Activated CD4-positive, alpha-beta T cell treated with anti-CD3 and anti-CD28 coated beads, Interleukin-2, amount 10 ng/mL, durations not matched to agents 7 days and 5 days (primary cell): ENCODE results near the gene ABCC4. TPM values are rescaled to one million over a fixed set of nuclear protein-coding genes. Genes with fewer than 3 reads are reported as not detected.

Experiments used
- CTCF ChIA-PET: fragments of 350-600 bp; sonication (Branson Sonifier 250); formaldehyde crosslinking; loops from one replicate; lab custom pipeline; 2021; ENCODE audit warnings: antibody characterized with exemption; lab: Charles Lee
- POLR2A ChIA-PET: fragments of 350-600 bp; sonication (Branson Sonifier 250); formaldehyde crosslinking; loops from one replicate; lab custom pipeline; 2021; ENCODE audit warnings: antibody characterized with exemption; lab: Charles Lee
- DNase-seq: peaks from one replicate; pipeline ENCODE4 v3.0.0-alpha.2; 2020
- H3K27ac Mint-ChIP-seq: one replicate; pipeline ENCODE4 v1.8.0; 2021; ENCODE audit warnings: mild to moderate bottlenecking, moderate library complexity, mixed read lengths
- H3K27me3 Mint-ChIP-seq: one replicate; pipeline ENCODE4 v1.8.0; 2021; ENCODE audit warnings: mixed read lengths
- H3K36me3 Mint-ChIP-seq: one replicate; pipeline ENCODE4 v1.8.0; 2021; ENCODE audit warnings: low read depth, mixed read lengths
- H3K4me1 Mint-ChIP-seq: one replicate; pipeline ENCODE4 v1.8.0; 2021; ENCODE audit warnings: mixed read lengths
- H3K4me3 Mint-ChIP-seq: one replicate; pipeline ENCODE4 v1.8.0; 2021; ENCODE audit warnings: mild to moderate bottlenecking, moderate library complexity, mixed read lengths
- H3K9me3 Mint-ChIP-seq: one replicate; pipeline ENCODE4 v1.8.0; 2021; ENCODE audit warnings: mixed read lengths
- total RNA-seq, 2 experiments: library from RNA; stranded (reverse); gene quantifications; one replicate each; pipeline ENCODE4 v1.2.3, GENCODE V29; 2021

The ABCC4 gene
- total RNA-seq, 2 experiments from 2014 or later: 4.8 to 7.0 TPM

GRCh38 chr13:95038949-95039348 is 262.3 kb downstream of the ABCC4 start:
- Mint-ChIP-seq H3K4me1 (peaks cover 6% of the 10 kb centered on the region), H3K27me3 (no peaks in the 10 kb centered on the region), H3K36me3 (peaks cover 6% of the 10 kb centered on the region), H3K9me3 (no peaks in the 10 kb centered on the region), H3K4me3 (no peak overlapping the region), H3K27ac (no peak overlapping the region)
- ChIA-PET POLR2A (no interaction called here), CTCF (no interaction called here)
- DNase-seq: no peak

GRCh38 chr13:95035311-95036109 is 265.7 kb downstream of the ABCC4 start:
- no peak for DNase-seq
- no peak overlapping the region for H3K27ac Mint-ChIP-seq
- peaks cover 9% of the 10 kb centered on the region for H3K4me1 Mint-ChIP-seq
- no peak overlapping the region for H3K4me3 Mint-ChIP-seq
- ChIA-PET POLR2A (no interaction called here), CTCF (interaction anchor here (0.6 kb wide), 1 partner anchor 21 kb away, joined by 3 read pairs; no protein-coding TSS in a partner anchor)
- H3K27me3 Mint-ChIP-seq: no peaks in the 10 kb centered on the region
- no peaks in the 10 kb centered on the region for H3K9me3 Mint-ChIP-seq
- H3K36me3 Mint-ChIP-seq: peaks cover 2% of the 10 kb centered on the region

DNA sequence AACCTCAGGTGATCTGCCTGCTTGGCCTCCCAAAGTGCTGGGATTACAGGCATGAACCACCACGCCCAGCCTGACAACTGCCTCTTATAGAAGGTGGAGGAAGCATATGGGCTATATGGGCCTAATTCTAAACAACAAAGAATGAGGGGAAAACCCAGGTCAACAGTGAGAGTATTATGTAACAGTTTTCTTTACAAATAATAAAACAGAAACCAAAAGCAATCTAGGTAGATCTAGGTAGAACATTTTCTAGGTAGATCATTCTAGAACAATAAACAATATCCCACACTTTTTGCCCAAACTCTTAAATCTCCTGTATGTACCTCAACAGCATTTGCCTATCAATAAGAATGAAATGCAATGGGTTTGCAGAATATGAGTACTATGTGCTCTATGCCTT is 267.4 kb downstream of the ABCC4 start:
- no peaks in the 10 kb centered on the region for H3K36me3 Mint-ChIP-seq
- H3K27ac Mint-ChIP-seq: peak overlapping the region; percentile 28
- H3K4me3 Mint-ChIP-seq: no peak overlapping the region
- CTCF ChIA-PET: no interaction called here
- H3K27me3 Mint-ChIP-seq: no peaks in the 10 kb centered on the region
- no peaks in the 10 kb centered on the region for H3K9me3 Mint-ChIP-seq
- DNase-seq: no peak
- POLR2A ChIA-PET: no interaction called here
- H3K4me1 Mint-ChIP-seq: peaks cover 9% of the 10 kb centered on the region

DNA sequence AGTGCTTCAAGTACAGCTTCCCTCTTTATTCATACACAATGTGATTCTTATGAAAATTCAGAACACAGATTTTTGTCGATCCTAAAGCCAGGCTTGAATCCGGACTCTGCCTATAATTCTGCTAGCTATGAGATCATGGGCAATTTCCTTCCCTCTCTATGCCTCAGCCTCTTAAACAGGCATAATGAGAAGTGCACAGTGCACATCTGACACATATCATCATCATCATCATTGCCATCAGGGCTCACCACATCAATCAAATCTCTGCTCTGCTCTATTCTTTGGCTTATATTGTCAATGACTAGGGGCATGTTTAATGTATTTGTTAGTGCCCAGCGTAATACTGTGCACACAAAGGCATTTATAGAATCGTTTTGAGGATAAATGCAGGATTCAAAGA is 269.1 kb downstream of the ABCC4 start:
- H3K36me3 Mint-ChIP-seq: no peaks in the 10 kb centered on the region
- ChIA-PET CTCF (no interaction called here), POLR2A (no interaction called here)
- H3K4me1 Mint-ChIP-seq: peaks cover 8% of the 10 kb centered on the region
- H3K27ac Mint-ChIP-seq: no peak overlapping the region
- no peak for DNase-seq
- H3K27me3 Mint-ChIP-seq: no peaks in the 10 kb centered on the region
- no peak overlapping the region for H3K4me3 Mint-ChIP-seq
- H3K9me3 Mint-ChIP-seq: peaks cover 4% of the 10 kb centered on the region

- Mint-ChIP-seq H3K4me1 (peaks cover 8% of the 10 kb centered on the region), H3K9me3 (peaks cover 4% of the 10 kb centered on the region), H3K36me3 (no peaks in the 10 kb centered on the region), H3K27ac (no peak overlapping the region), H3K27me3 (no peaks in the 10 kb centered on the region), H3K4me3 (no peak overlapping the region)
- no peak for DNase-seq
- CTCF ChIA-PET: no interaction called here
- POLR2A ChIA-PET: no interaction called here
These were observed 270.4 kb downstream of the ABCC4 start for GRCh38 chr13:95030821-95031343.

- CTCF ChIA-PET: no interaction called here
- H3K36me3 Mint-ChIP-seq: no peaks in the 10 kb centered on the region
- no peak for DNase-seq
- H3K4me1 Mint-ChIP-seq: no peaks in the 10 kb centered on the region
- H3K27me3 Mint-ChIP-seq: no peaks in the 10 kb centered on the region
- POLR2A ChIA-PET: no interaction called here
- no peak overlapping the region for H3K27ac Mint-ChIP-seq
- no peak overlapping the region for H3K4me3 Mint-ChIP-seq
- H3K9me3 Mint-ChIP-seq: peaks cover 5% of the 10 kb centered on the region
These were observed 273.6 kb downstream of the ABCC4 start for GRCh38 chr13:95027638-95028037.

- POLR2A ChIA-PET: no interaction called here
- Mint-ChIP-seq H3K27ac (no peak overlapping the region), H3K9me3 (peaks cover 5% of the 10 kb centered on the region), H3K27me3 (no peaks in the 10 kb centered on the region), H3K4me1 (no peaks in the 10 kb centered on the region), H3K36me3 (no peaks in the 10 kb centered on the region), H3K4me3 (no peak overlapping the region)
- no peak for DNase-seq
- CTCF ChIA-PET: interaction anchor here (1.3 kb wide), 1 partner anchor 16 kb away, joined by 3 read pairs; no protein-coding TSS in a partner anchor
These were observed 276.1 kb downstream of the ABCC4 start for GRCh38 chr13:95025116-95025515.

DNA sequence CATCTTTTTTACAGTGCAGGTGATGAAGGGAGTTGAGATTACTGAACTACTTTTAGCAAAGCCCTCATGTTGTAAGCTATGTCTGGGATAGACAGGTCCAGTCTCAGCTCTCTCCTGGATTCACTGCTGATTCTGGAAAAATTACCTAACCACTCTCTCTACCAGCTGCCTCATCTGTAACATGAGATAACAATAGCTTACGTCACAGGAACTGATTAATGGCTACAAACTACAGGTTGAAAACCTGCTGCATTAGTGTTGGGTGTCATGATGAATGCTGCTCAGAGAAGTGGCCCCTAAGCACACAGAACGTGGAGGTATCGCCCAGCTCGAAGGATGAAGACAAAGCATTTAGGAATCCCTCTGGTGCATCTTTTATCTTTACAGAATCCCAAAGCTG is 277.8 kb downstream of the ABCC4 start:
- Mint-ChIP-seq H3K27ac (no peak overlapping the region), H3K4me3 (no peak overlapping the region), H3K4me1 (no peaks in the 10 kb centered on the region), H3K36me3 (no peaks in the 10 kb centered on the region), H3K9me3 (peaks cover 4% of the 10 kb centered on the region), H3K27me3 (no peaks in the 10 kb centered on the region)
- CTCF ChIA-PET: interaction anchor here (0.5 to 1.2 kb wide), 3 partner anchors 101 to 764 kb away, joined by 3 to 4 read pairs (median 3); no protein-coding TSS in a partner anchor
- POLR2A ChIA-PET: no interaction called here
- no peak for DNase-seq

DNA sequence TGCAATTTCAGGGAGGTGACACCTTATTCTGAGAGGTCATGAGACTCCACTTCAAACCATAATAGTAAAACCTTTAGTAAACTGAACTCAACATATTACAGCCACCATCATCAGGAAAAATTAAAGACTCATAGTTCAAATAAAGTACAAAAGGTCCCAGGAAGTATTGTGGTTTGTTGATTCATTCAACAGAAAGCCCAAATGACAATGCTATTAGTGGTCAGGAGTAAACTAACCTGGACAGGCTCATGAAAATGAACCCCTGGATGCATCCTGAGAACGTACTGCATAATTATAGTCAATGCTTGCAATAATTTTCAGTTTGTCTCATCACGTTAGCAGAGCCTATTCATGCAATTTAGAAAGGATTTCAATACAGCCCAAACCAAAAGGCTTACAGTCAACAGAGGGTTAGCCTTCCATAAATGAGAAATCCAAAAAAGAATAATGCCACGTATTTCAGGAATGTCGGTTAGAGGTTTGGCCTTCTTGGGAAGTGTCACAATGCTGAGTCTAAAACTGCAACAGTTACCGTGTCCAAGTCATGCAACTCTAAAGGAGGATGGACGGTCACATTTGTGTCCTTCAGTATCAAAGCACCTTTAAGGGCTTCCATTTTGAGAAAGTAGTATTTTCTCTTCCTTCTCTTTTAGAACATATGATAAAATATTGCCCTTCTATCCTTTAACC is 280.8 kb downstream of the ABCC4 start:
- POLR2A ChIA-PET: no interaction called here
- Mint-ChIP-seq H3K27ac (no peak overlapping the region), H3K4me1 (no peaks in the 10 kb centered on the region), H3K4me3 (no peak overlapping the region), H3K9me3 (peaks cover 2% of the 10 kb centered on the region), H3K27me3 (no peaks in the 10 kb centered on the region), H3K36me3 (no peaks in the 10 kb centered on the region)
- no peak for DNase-seq
- CTCF ChIA-PET: no interaction called here

GRCh38 chr13:95019886-95020285 is 281.4 kb downstream of the ABCC4 start:
- no peak overlapping the region for H3K27ac Mint-ChIP-seq
- CTCF ChIA-PET: no interaction called here
- DNase-seq: no peak
- POLR2A ChIA-PET: no interaction called here
- H3K36me3 Mint-ChIP-seq: no peaks in the 10 kb centered on the region
- no peaks in the 10 kb centered on the region for H3K27me3 Mint-ChIP-seq
- H3K9me3 Mint-ChIP-seq: peaks cover 2% of the 10 kb centered on the region
- no peak overlapping the region for H3K4me3 Mint-ChIP-seq
- H3K4me1 Mint-ChIP-seq: no peaks in the 10 kb centered on the region

GRCh38 chr13:95007322-95007721 is 293.9 kb downstream of the ABCC4 start:
- POLR2A ChIA-PET: no interaction called here
- CTCF ChIA-PET: no interaction called here

DNA sequence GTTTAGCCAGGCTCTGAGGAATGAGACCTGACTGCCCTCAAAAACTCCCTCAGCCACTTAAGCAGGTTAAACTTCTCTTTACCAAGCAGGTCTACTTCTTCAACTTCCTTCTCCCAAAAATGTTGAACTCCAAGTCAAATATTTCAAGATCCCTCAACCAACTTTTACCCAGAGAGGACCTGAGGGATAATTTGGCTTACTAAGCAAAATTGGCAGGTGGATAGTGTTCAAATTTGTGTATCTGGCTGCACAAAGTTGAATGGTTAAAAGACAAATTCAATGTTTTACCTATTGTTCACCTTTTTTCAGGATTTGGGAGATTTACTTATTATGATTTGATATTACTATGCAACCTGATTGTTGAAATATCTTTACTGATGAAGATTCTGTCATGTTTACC is 296.0 kb downstream of the ABCC4 start:
- H3K27ac Mint-ChIP-seq: no peak overlapping the region
- ChIA-PET CTCF (no interaction called here), POLR2A (no interaction called here)
- no peak for DNase-seq
- H3K4me3 Mint-ChIP-seq: no peak overlapping the region
- H3K4me1 Mint-ChIP-seq: no peaks in the 10 kb centered on the region
- H3K9me3 Mint-ChIP-seq: no peaks in the 10 kb centered on the region
- no peaks in the 10 kb centered on the region for H3K36me3 Mint-ChIP-seq
- H3K27me3 Mint-ChIP-seq: peaks cover 19% of the 10 kb centered on the region

More at GRCh38 chr13:95007322-95007721, 293.9 kb downstream of the ABCC4 start:
- Mint-ChIP-seq H3K36me3 (no peaks in the 10 kb centered on the region), H3K9me3 (no peaks in the 10 kb centered on the region), H3K27me3 (peaks cover 8% of the 10 kb centered on the region), H3K27ac (no peak overlapping the region), H3K4me1 (no peaks in the 10 kb centered on the region), H3K4me3 (no peak overlapping the region)
- no peak for DNase-seq
